ENCODE results near the gene SYCP2L. TPM values are rescaled to one million over a fixed set of nuclear protein-coding genes. Genes with fewer than 3 reads are reported as not detected.

The SYCP2L gene
- total RNA-seq, 1 donor from 2014 or later: 6.4 TPM

DNA sequence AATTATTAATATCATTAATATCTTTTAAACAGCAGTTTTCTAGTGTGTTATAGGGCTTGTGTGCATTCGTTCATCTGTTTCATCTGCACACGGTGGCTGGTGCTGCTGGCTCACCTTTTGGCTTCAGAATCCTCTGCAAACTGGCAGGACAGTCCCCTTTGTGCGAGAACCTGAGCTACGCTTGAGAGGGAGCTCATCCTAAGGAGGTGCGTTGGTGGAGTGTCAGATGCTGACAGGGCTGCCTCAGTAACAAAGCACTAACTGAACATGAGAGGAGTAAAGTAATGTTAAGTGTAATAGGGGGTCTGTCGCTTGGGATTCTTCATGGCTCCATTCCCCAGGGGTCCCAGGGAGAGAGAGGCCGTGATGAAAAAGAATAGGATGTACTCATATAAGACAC is 134.9 kb downstream of the SYCP2L start:
- H3K9ac ChIP-seq (ENCODE audit: low read length): no peak overlapping the region
- H3K4me3 ChIP-seq (ENCODE audit: insufficient read depth, low read depth, low read length): no peak overlapping the region
- H3K9me3 ChIP-seq (ENCODE audit: insufficient read depth, low read depth, low read length): no peaks in the 10 kb centered on the region
- H3K36me3 ChIP-seq (ENCODE audit: insufficient read depth, low read length): no peaks in the 10 kb centered on the region
- no peak for FAIRE-seq
- H3K27ac Mint-ChIP-seq (ENCODE audit: unreplicated experiment): no peak overlapping the region
- no peak overlapping the region for H2AFZ ChIP-seq (ENCODE audit: low read depth, low read length)
- peaks cover 3% of the 10 kb centered on the region for H3K27me3 ChIP-seq (ENCODE audit: insufficient read depth, low read length)
- DNase-seq (ENCODE audit: low read depth): no peak
- H3K9me3 Mint-ChIP-seq (ENCODE audit: unreplicated experiment): no peaks in the 10 kb centered on the region
- no peak for TF ChIP-seq EZH2 (IDR thresholded peaks at IDR 0.05; ENCODE audit: insufficient read depth, low read length)
- TF ChIP-seq, protein P1, sequence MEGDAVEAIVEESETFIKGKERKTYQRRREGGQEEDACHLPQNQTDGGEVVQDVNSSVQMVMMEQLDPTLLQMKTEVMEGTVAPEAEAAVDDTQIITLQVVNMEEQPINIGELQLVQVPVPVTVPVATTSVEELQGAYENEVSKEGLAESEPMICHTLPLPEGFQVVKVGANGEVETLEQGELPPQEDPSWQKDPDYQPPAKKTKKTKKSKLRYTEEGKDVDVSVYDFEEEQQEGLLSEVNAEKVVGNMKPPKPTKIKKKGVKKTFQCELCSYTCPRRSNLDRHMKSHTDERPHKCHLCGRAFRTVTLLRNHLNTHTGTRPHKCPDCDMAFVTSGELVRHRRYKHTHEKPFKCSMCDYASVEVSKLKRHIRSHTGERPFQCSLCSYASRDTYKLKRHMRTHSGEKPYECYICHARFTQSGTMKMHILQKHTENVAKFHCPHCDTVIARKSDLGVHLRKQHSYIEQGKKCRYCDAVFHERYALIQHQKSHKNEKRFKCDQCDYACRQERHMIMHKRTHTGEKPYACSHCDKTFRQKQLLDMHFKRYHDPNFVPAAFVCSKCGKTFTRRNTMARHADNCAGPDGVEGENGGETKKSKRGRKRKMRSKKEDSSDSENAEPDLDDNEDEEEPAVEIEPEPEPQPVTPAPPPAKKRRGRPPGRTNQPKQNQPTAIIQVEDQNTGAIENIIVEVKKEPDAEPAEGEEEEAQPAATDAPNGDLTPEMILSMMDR (IDR thresholded peaks at IDR 0.05; ENCODE audit: insufficient read depth, low read depth, low read length): no peak
- H4K20me1 ChIP-seq (ENCODE audit: insufficient read depth, low read length): no peaks in the 10 kb centered on the region
- no peaks in the 10 kb centered on the region for H3K36me3 Mint-ChIP-seq (ENCODE audit: low read depth, unreplicated experiment)
- peaks cover 3% of the 10 kb centered on the region for H3K4me1 ChIP-seq (ENCODE audit: insufficient read depth, low read length)
- no peaks in the 10 kb centered on the region for H3K79me2 ChIP-seq (ENCODE audit: insufficient read depth, low read length)
- H3K27me3 Mint-ChIP-seq (ENCODE audit: low read depth, unreplicated experiment): no peaks in the 10 kb centered on the region
- H3K27ac ChIP-seq (ENCODE audit: low read depth, low read length): no peak overlapping the region
- H3K4me2 ChIP-seq (ENCODE audit: low read length): no peak overlapping the region
- H3K4me1 Mint-ChIP-seq (ENCODE audit: low read depth, unreplicated experiment): peaks cover 9% of the 10 kb centered on the region
- H3K4me3 Mint-ChIP-seq (ENCODE audit: unreplicated experiment): no peak overlapping the region

- Histone ChIP-seq H3K27ac (ENCODE audit: low read depth, low read length) (no peak overlapping the region), H2AFZ (ENCODE audit: low read depth, low read length) (no peak overlapping the region), H3K4me3 (ENCODE audit: insufficient read depth, low read depth, low read length) (no peak overlapping the region), H3K9me3 (ENCODE audit: insufficient read depth, low read depth, low read length) (no peaks in the 10 kb centered on the region), H3K4me2 (ENCODE audit: low read length) (no peak overlapping the region), H3K27me3 (ENCODE audit: insufficient read depth, low read length) (peaks cover 3% of the 10 kb centered on the region), H3K36me3 (ENCODE audit: insufficient read depth, low read length) (no peaks in the 10 kb centered on the region), H4K20me1 (ENCODE audit: insufficient read depth, low read length) (no peaks in the 10 kb centered on the region), H3K79me2 (ENCODE audit: insufficient read depth, low read length) (no peaks in the 10 kb centered on the region), H3K4me1 (ENCODE audit: insufficient read depth, low read length) (peaks cover 3% of the 10 kb centered on the region), H3K9ac (ENCODE audit: low read length) (no peak overlapping the region)
- DNase-seq (ENCODE audit: low read depth): no peak
- Mint-ChIP-seq H3K4me1 (ENCODE audit: low read depth, unreplicated experiment) (peaks cover 9% of the 10 kb centered on the region), H3K9me3 (ENCODE audit: unreplicated experiment) (no peaks in the 10 kb centered on the region), H3K4me3 (ENCODE audit: unreplicated experiment) (no peak overlapping the region), H3K36me3 (ENCODE audit: low read depth, unreplicated experiment) (no peaks in the 10 kb centered on the region), H3K27me3 (ENCODE audit: low read depth, unreplicated experiment) (no peaks in the 10 kb centered on the region), H3K27ac (ENCODE audit: unreplicated experiment) (no peak overlapping the region)
- TF ChIP-seq, protein P1 (IDR thresholded peaks at IDR 0.05; ENCODE audit: insufficient read depth, low read depth, low read length): no peak
- TF ChIP-seq EZH2 (IDR thresholded peaks at IDR 0.05; ENCODE audit: insufficient read depth, low read length): no peak
- no peak for FAIRE-seq
These were observed 136.2 kb downstream of the SYCP2L start for GRCh38 chr6:11023032-11023431.

Other genes starting within 250 kb of the SYCP2L start
- 2.3 and 2.9 TPM in 2 replicates for gene C6orf52, start 192.4 kb upstream of the SYCP2L start, total RNA-seq
- 20.1 and 21.9 TPM in 2 replicates for gene PAK1IP1, start 192.1 kb upstream of the SYCP2L start, total RNA-seq
- gene TMEM14C, start 164.0 kb upstream of the SYCP2L start, total RNA-seq: 128 and 134 TPM in 2 replicates
- gene TMEM14B, start 139.2 kb upstream of the SYCP2L start, total RNA-seq: 52.2 and 52.8 TPM in 2 replicates
- 0.05 TPM in 1 of 2 replicates, not detected in the other for gene MAK, start 48.5 kb upstream of the SYCP2L start, total RNA-seq
- not detected in 2 replicates for gene GCM2, start 5.0 kb upstream of the SYCP2L start, total RNA-seq
- gene ELOVL2, start 157.3 kb downstream of the SYCP2L start, total RNA-seq: 4.6 and 5.7 TPM in 2 replicates
- 23.7 and 24.2 TPM in 2 replicates for gene SMIM13, start 206.8 kb downstream of the SYCP2L start, total RNA-seq
- gene ERVFRD-1, start 224.7 kb downstream of the SYCP2L start, total RNA-seq: not detected in 2 replicates